ENCODE results near the gene C17orf75.

GRCh38 chr17:32320847-32321246, 21.1 kb downstream of the C17orf75 start:
- TF ChIP-seq CTCF (conservative IDR thresholded peaks at IDR 0.05; ENCODE audit: low read depth in 2 of 2) (no peak), EZH2phosphoT487 (IDR thresholded peaks at IDR 0.05; ENCODE audit: unreplicated experiment) (no peak), EZH2 (IDR thresholded peaks at IDR 0.05; ENCODE audit: low read depth, unreplicated experiment) (no peak), POLR2AphosphoS5 (IDR thresholded peaks at IDR 0.05; ENCODE audit: low read depth) (no peak), JUNB (IDR thresholded peaks at IDR 0.05; ENCODE audit: unreplicated experiment) (no peak)
